Peyer's patch (tissue), 4 donors: ENCODE data around the gene DNER.

Experiments used
- CTCF ChIP-seq, 6 experiments: fragments of 450-650 bp in 4 of 6; fragments of 200-600 bp in 2 of 6; sonication (generic) in 1 of 6; IDR thresholded peaks; one replicate each; pipeline ENCODE4 v1.5.1; 2017 to 2019; ENCODE audit warnings: antibody characterized with exemption in 6 of 6, mild to moderate bottlenecking in 3 of 6, moderate library complexity in 1 of 6
- POLR2A ChIP-seq, 2 donors: fragments of 450-650 bp; IDR thresholded peaks; one replicate each; pipeline ENCODE4 v1.5.1; 2017; ENCODE audit warnings: antibody characterized with exemption in 2 of 2, mild to moderate bottlenecking in 2 of 2, moderate library complexity in 2 of 2

DNA sequence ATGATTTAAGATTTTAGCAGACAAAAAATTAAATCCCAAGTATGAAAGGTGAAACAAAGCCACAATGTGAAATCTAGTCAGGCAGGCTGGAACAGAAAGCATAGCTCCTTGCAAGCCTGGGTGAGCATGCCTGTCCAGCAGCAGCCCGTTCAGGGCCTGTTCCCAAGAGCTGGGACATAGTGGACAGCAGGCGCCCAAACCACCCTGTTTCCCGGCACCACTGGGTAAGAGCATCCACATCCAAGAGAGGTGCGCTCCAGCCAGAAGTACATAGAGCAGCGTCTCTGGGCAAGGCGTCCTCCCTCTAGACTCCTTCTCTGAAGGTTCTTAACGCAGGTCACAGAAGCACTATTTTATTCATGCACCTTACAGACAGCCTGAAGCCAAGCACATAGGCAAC is 80.8 kb downstream of the DNER start:
- TF ChIP-seq CTCF (IDR thresholded peaks at IDR 0.05) (no peak), POLR2A (IDR thresholded peaks at IDR 0.05) (no peak)
